GM18520 (cell line): ENCODE measurements around the gene RSU1.

Experiments used
- ATAC-seq: cut with Tn5 transposase; IDR thresholded peaks from one replicate; pipeline ENCODE4 v1.9.1; 2021; ENCODE audit not compliant: unreplicated experiment

RSU1 gene

GRCh38 chr10:16745061-16745460 lies 72.2 kb downstream of the RSU1 start:
- ATAC-seq, result no peak

GRCh38 chr10:16742165-16742960 lies 74.9 kb downstream of the RSU1 start:
- ATAC-seq, result no peak

- no peak for ATAC-seq
Observed at GRCh38 chr10:16741540-16741939, 75.7 kb downstream of the RSU1 start.

- ATAC-seq, result no peak
Observed at GRCh38 chr10:16737420-16737819, 79.8 kb downstream of the RSU1 start.

- ATAC-seq, result no peak
Observed at GRCh38 chr10:16735671-16736070, 81.6 kb downstream of the RSU1 start.

- ATAC-seq, result no peak
Observed at GRCh38 chr10:16732376-16732775, 84.8 kb downstream of the RSU1 start.

GRCh38 chr10:16728266-16728665 lies 89.0 kb downstream of the RSU1 start:
- ATAC-seq, result no peak

GRCh38 chr10:16727666-16728065 lies 89.6 kb downstream of the RSU1 start:
- no peak for ATAC-seq

- no peak for ATAC-seq
Observed at GRCh38 chr10:16724509-16724908, 92.7 kb downstream of the RSU1 start.

GRCh38 chr10:16720812-16721211 lies 96.4 kb downstream of the RSU1 start:
- ATAC-seq, result no peak

GRCh38 chr10:16717622-16718395 lies 99.4 kb downstream of the RSU1 start:
- ATAC-seq, result no peak

GRCh38 chr10:16716051-16716450 lies 101.2 kb downstream of the RSU1 start:
- no peak for ATAC-seq

GRCh38 chr10:16713290-16713689 lies 103.9 kb downstream of the RSU1 start:
- no peak for ATAC-seq

- no peak for ATAC-seq
Observed at GRCh38 chr10:16712883-16713282, 104.3 kb downstream of the RSU1 start.

- ATAC-seq, result no peak
Observed at GRCh38 chr10:16700331-16700730, 116.9 kb downstream of the RSU1 start.

- ATAC-seq, result no peak
Observed at GRCh38 chr10:16699435-16700057, 117.7 kb downstream of the RSU1 start.

- no peak for ATAC-seq
Observed at GRCh38 chr10:16698461-16698860, 118.8 kb downstream of the RSU1 start.

- no peak for ATAC-seq
Observed at GRCh38 chr10:16690417-16690816, 126.8 kb downstream of the RSU1 start.

GRCh38 chr10:16689696-16690095 lies 127.5 kb downstream of the RSU1 start:
- ATAC-seq, result no peak

- no peak for ATAC-seq
Observed at GRCh38 chr10:16689227-16689626, 128.0 kb downstream of the RSU1 start.

- ATAC-seq, result no peak
Observed at GRCh38 chr10:16686054-16686902, 130.9 kb downstream of the RSU1 start.
